MCF 10A (cell line): ENCODE measurements around the gene CACNA1D. TPM values are rescaled to one million over a fixed set of nuclear protein-coding genes. Genes with fewer than 3 reads are reported as not detected.
"Not testable (repeated sequence)": the region's sequence is repeated elsewhere in the genome, so short reads cannot be mapped to it uniquely, and the experiment has no call there.

Experiments
- BruUV-seq: library from RNA; stranded (reverse); fragments of 400-500 nt; replicated peaks from 2 replicates; lab custom pipeline; 2021; lab: Mats Ljungman, UMichigan
- CTCF ChIA-PET: fragments of 300-600 bp; sonication (Branson Sonifier 250); formaldehyde crosslinking; extraction: SDS; loops from one replicate; lab custom pipeline; 2021; ENCODE audit warnings: antibody characterized with exemption, inconsistent platforms; lab: Yijun Ruan, JAX
- POLR2A ChIA-PET: fragments of 300-600, 350-650 bp; sonication (Branson Sonifier 250); formaldehyde crosslinking; extraction: SDS; loops from one replicate; lab custom pipeline; 2020; ENCODE audit warnings: antibody characterized with exemption, inconsistent platforms; lab: Yijun Ruan, JAX
- DNase-seq: peaks from one replicate; pipeline ENCODE4 v3.0.0-alpha.2; 2018; ENCODE audit not compliant: unreplicated experiment
- H3K27ac Mint-ChIP-seq: one replicate; pipeline ENCODE4 v1.8.0; 2022; ENCODE audit warnings: mild to moderate bottlenecking, low read depth, mixed read lengths; ENCODE audit not compliant: unreplicated experiment
- H3K27me3 Mint-ChIP-seq: one replicate; pipeline ENCODE4 v1.8.0; 2022; ENCODE audit warnings: mixed read lengths; ENCODE audit not compliant: insufficient read depth, unreplicated experiment
- H3K36me3 Mint-ChIP-seq: one replicate; pipeline ENCODE4 v1.8.0; 2022; ENCODE audit warnings: mild to moderate bottlenecking, moderate library complexity, mixed read lengths; ENCODE audit not compliant: insufficient read depth, unreplicated experiment
- H3K4me1 Mint-ChIP-seq: one replicate; pipeline ENCODE4 v1.8.0; 2022; ENCODE audit warnings: mixed read lengths; ENCODE audit not compliant: insufficient read depth, unreplicated experiment
- H3K4me3 Mint-ChIP-seq: one replicate; pipeline ENCODE4 v1.8.0; 2022; ENCODE audit warnings: mild to moderate bottlenecking, moderate library complexity, mixed read lengths; ENCODE audit not compliant: unreplicated experiment
- H3K9me3 Mint-ChIP-seq: one replicate; pipeline ENCODE4 v1.8.0; 2022; ENCODE audit warnings: mixed read lengths; ENCODE audit not compliant: unreplicated experiment
- intact Hi-C: fragments of 100-400 bp; cut with micrococcal nuclease; formaldehyde crosslinking; loops from 2 replicates; pipeline ENCODE4 v1.14.1; 2022
- total RNA-seq: library from RNA; stranded (reverse); gene quantifications from 2 replicates; pipeline ENCODE4 v1.2.3, GENCODE V29; 2022
- TF ChIP-seq, protein P1 (sequence below): fragments of 200-600 bp; IDR thresholded peaks from one replicate; pipeline ENCODE4 v1.8.0; 2022; ENCODE audit warnings: antibody characterized with exemption, mild to moderate bottlenecking; ENCODE audit not compliant: unreplicated experiment

CACNA1D gene
- total RNA-seq, 1 experiment from 2014 or later: 0.26 TPM

GRCh38 chr3:53566461-53567145 is 72.2 kb downstream of the CACNA1D start:
- ChIA-PET CTCF (no interaction called here), POLR2A (no interaction called here)
- H3K27ac Mint-ChIP-seq: no peak overlapping the region

GRCh38 chr3:53570081-53570480 is 75.7 kb downstream of the CACNA1D start:
- Mint-ChIP-seq H3K27me3 (peaks cover 28% of the 10 kb centered on the region), H3K27ac (no peak overlapping the region), H3K4me3 (no peak overlapping the region), H3K9me3 (no peaks in the 10 kb centered on the region), H3K36me3 (no peaks in the 10 kb centered on the region), H3K4me1 (no peaks in the 10 kb centered on the region)
- no TSS peak for BruUV-seq
- intact Hi-C loops: no loop called here
- CTCF ChIA-PET: interaction anchor here (0.6 kb wide), 1 partner anchor 18 kb away, joined by 3 read pairs; no protein-coding TSS in a partner anchor
- DNase-seq: no peak
- POLR2A ChIA-PET: no interaction called here
- TF ChIP-seq, protein P1, sequence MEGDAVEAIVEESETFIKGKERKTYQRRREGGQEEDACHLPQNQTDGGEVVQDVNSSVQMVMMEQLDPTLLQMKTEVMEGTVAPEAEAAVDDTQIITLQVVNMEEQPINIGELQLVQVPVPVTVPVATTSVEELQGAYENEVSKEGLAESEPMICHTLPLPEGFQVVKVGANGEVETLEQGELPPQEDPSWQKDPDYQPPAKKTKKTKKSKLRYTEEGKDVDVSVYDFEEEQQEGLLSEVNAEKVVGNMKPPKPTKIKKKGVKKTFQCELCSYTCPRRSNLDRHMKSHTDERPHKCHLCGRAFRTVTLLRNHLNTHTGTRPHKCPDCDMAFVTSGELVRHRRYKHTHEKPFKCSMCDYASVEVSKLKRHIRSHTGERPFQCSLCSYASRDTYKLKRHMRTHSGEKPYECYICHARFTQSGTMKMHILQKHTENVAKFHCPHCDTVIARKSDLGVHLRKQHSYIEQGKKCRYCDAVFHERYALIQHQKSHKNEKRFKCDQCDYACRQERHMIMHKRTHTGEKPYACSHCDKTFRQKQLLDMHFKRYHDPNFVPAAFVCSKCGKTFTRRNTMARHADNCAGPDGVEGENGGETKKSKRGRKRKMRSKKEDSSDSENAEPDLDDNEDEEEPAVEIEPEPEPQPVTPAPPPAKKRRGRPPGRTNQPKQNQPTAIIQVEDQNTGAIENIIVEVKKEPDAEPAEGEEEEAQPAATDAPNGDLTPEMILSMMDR: no peak

More at GRCh38 chr3:53566461-53567145, 72.2 kb downstream of the CACNA1D start:
- no peak for DNase-seq
- H3K9me3 Mint-ChIP-seq: no peaks in the 10 kb centered on the region
- BruUV-seq: no TSS peak
- H3K27me3 Mint-ChIP-seq: peaks cover 52% of the 10 kb centered on the region
- no peaks in the 10 kb centered on the region for H3K4me1 Mint-ChIP-seq
- H3K36me3 Mint-ChIP-seq: no peaks in the 10 kb centered on the region
- TF ChIP-seq, protein P1: no peak
- H3K4me3 Mint-ChIP-seq: no peak overlapping the region
- intact Hi-C loops: no loop called here

DNA sequence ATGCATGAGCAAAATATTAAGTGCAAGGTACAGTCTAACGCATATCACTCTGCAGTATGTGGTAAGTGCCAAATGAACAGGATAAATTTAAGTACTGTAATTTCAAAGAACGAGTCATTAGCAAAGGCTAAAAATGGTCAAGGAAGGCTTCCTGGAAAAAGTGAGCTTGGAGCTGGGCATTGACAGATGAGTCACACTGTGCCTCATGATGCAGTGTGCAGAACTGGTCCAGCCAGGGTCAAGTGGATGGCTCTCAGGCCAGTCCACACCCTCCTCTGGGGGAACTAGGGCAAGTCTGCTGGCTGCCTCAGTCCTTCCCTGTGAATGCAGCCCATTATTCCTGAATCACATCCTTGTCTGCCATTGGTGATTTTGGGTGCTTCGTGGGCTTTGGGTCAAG is 76.3 kb downstream of the CACNA1D start:
- peak; percentile 33 for DNase-seq
- ChIA-PET CTCF (interaction anchor here (0.6 kb wide), 1 partner anchor 17 kb away, joined by 3 read pairs; no protein-coding TSS in a partner anchor), POLR2A (no interaction called here)
- Mint-ChIP-seq H3K27me3 (peaks cover 22% of the 10 kb centered on the region), H3K9me3 (no peaks in the 10 kb centered on the region), H3K27ac (no peak overlapping the region), H3K4me3 (no peak overlapping the region), H3K36me3 (no peaks in the 10 kb centered on the region), H3K4me1 (no peaks in the 10 kb centered on the region)
- TF ChIP-seq, protein P1: no peak
- intact Hi-C loops: no loop called here
- BruUV-seq: no TSS peak

- BruUV-seq: no TSS peak
- Mint-ChIP-seq H3K9me3 (no peaks in the 10 kb centered on the region), H3K4me3 (no peak overlapping the region), H3K27ac (no peak overlapping the region), H3K27me3 (peaks cover 16% of the 10 kb centered on the region), H3K36me3 (no peaks in the 10 kb centered on the region), H3K4me1 (no peaks in the 10 kb centered on the region)
- intact Hi-C loops: no loop called here
- ChIA-PET POLR2A (no interaction called here), CTCF (no interaction called here)
- peak; percentile 49 for DNase-seq
- TF ChIP-seq, protein P1: no peak
These were observed 76.9 kb downstream of the CACNA1D start for GRCh38 chr3:53571264-53571663.

- CTCF ChIA-PET, intact Hi-C loops, H3K27me3 Mint-ChIP-seq, H3K4me3 Mint-ChIP-seq, POLR2A ChIA-PET, H3K27ac Mint-ChIP-seq, DNase-seq, H3K9me3 Mint-ChIP-seq, H3K36me3 Mint-ChIP-seq, H3K4me1 Mint-ChIP-seq, BruUV-seq: not testable (repeated sequence)
These were observed 77.8 kb downstream of the CACNA1D start for GRCh38 chr3:53572184-53572583.
